ENCODE results near the gene NUTF2.
A peak's percentile ranks its signal among the peaks of the same experiment; 100 is the strongest.
"Not testable (repeated sequence)": the region's sequence is repeated elsewhere in the genome, so short reads cannot be mapped to it uniquely, and the experiment has no call there.

NUTF2 gene

DNA sequence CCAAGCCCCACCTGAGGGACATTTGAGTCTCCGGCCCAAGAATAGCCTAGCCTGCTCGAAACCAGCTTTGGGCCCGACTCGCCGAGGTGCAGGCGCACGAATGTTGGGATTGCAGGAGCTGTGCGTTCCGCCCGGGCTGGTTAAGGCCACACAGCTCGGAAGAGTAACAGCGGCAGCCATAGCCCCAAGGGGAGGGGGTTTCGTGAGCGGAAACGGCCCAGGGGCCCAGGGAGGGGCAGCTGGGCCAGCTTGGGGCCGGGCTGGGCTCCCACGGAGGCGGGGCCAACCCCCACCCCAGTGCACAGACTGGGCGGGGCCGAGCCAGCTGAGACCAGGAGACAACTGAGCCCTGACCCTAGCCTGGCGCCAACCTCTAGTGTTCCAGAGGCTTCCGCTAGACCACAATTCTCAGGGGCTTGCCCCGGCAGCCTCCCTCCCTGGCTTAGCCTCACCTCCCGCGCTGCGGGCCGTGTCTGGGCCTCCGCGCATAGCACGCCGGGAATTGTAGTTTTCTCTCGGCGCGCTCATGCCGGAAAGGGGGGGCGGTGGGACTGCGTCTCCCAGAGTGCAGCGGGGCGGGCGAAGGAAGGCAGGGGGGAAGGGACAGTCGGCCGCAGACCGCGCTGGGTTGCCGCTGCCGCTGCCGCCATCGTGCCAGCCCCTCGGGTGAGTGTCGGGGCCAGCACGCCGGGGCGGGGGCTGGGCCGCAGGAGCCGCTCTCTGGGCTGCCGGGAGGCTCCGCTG lies at the start of gene NUTF2:
Gene NUTF2, plus strand, starts transcription at position 614 of the 744 bp plus-strand sequence. CDS start 18,198 bp downstream, outside the sequence.
- DNase-seq (ENCODE audit: low read depth in 2 of 2), result peak; percentile 94

DNA sequence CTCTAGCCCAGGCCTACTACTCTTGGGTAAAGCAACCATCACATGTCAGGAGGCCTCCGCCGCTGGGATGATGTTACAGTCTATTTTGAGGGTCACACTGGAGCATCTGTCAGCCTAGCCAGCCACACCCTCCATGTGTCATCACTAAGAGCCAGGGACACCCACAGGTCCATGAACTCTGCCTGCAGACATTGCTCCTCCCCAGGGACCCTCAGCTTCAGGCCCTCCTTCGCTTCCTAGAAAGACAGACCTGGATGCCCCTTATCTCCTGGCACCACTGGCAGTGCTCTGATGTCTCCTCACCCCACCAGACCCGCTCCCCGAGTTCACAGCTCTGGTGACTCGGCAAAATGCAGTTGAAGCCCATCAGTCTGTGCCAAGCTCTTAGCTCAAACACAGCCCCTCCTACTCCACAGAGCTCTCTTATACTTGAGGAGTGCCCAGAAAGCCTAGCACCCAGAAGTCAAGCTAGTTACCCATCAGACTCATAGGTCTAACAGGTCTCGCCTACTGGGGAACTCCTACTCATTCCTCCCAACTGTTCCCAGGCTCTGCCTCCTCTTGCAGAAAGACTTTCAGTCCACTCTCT lies 46.3 kb upstream of the NUTF2 start:
- no peak for DNase-seq (ENCODE audit: low read depth in 2 of 2)

DNA sequence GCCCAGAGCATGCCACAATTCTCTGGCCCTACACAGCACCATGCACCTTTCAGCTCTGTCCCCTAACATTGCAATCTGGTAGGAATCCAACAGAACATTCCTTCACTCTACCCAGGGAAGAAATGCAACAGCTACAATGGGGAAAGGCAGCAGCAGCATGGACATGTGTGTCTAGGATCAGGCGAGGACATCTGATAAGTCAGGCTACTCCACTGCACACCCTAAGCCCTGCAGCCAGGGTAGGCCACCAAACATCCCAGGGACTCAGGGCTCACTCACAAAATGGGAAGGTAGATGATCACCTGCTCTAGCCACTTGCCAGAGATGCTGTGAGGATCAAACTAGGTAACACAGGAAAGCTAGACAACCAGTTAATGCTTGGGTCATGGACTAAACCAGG lies 45.5 kb upstream of the NUTF2 start:
- no peak for DNase-seq (ENCODE audit: low read depth in 2 of 2)

DNA sequence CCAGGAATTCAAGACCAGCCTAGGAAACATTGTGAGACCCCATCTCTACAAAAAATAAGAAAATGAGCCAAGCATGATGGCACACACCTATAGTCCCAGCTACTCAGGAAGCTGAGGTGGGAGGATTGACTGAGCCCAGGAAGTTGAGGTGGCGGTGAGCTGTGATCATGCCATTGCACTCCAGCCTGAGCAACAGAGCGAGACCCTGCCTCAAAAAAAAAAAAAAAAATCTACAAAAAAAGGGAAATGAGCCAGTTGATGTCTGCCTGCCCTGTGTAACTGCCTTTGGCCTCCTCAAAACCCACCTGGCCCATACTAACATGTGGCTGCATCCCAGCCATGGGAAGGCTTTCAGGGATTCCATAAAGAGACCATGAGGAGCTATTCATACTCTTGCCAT lies 44.9 kb upstream of the NUTF2 start:
- DNase-seq (ENCODE audit: low read depth in 2 of 2), result no peak

DNA sequence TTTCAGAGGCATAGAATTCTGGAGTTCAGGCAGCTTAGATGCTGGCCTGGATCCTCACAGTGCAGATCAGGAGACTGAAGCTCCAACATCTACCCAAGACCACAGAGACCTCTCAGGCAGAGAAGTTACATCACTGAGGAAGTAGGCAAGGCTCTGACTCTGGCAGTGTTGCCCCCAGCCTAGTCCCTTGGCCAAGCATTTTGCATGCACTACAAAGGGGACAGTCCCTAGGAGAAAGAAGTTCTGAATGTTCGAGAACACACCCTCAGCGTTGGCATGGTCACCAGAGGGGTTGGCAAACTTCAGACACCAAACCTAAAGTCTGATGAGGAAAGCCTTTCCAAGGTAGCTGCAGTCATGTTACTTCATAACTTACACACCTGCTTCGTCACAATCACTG lies 42.8 kb upstream of the NUTF2 start:
- DNase-seq (ENCODE audit: low read depth in 2 of 2), result no peak

DNA sequence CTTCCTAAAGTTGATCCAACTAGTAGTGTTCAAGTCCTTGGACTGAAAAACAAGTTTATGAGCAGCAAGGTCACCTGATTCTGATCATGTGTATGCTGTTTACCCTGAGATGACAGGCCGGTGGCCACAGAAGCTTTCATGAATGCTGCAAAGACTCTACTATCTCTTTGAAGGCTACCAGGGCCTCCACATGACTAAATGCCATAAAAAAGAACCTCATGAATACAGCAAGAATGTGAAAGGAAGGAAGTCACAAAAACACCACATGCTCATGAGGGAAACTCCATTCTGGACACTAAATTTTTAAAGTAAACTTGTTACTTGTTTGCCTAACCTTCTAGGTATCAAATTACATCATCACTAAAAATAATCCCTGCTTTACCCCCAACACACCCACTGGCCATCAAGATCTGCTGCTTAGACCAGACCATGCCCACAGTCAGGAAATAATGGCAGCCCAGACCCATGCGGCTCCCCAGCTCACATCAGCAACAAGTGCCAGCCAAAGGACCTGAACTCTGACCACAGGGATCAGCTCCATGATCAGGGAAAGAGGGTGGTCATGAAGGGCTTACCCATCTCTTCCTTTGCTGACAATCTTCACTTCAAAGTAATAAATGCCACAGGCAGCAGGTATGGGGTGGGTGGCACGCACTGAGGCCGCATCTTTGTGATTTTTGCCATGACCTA lies 41.7 kb upstream of the NUTF2 start:
- no peak for DNase-seq (ENCODE audit: low read depth in 2 of 2)

DNA sequence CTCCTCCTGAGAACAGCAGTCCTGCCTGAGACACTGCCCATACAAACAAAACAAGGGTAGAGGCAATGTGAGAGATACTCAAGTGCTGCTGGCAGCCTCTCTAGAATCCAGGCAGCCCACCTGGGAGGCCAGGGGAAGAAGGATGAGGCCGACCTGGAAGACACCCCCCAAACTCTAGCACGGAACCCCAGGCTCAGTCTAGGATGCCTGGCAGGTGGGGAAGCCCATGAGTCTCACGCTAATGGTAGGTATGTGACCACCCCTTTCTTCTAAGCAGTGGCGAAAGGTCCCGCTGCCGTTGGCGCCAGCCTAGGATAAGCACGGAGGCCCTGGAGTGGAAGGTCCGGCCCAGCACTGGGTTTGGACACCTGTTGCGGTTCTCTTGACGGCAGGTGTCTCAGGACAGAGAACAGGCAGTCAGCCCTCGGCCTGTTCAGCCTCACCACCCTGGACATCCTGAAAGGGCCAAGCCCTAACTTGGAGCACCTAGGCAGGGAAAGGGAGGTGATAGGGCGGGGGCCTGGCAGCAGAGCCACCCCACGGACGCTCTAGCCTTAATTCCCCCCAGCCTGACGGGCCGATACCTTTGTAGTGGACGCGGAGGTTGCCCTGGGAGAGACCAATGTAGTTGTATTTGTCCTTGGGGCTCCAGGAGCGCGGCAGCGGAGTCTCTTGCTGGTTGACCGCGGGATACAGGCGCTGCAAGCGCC lies 40.9 kb upstream of the NUTF2 start:
- DNase-seq (ENCODE audit: low read depth in 2 of 2), result no peak

DNA sequence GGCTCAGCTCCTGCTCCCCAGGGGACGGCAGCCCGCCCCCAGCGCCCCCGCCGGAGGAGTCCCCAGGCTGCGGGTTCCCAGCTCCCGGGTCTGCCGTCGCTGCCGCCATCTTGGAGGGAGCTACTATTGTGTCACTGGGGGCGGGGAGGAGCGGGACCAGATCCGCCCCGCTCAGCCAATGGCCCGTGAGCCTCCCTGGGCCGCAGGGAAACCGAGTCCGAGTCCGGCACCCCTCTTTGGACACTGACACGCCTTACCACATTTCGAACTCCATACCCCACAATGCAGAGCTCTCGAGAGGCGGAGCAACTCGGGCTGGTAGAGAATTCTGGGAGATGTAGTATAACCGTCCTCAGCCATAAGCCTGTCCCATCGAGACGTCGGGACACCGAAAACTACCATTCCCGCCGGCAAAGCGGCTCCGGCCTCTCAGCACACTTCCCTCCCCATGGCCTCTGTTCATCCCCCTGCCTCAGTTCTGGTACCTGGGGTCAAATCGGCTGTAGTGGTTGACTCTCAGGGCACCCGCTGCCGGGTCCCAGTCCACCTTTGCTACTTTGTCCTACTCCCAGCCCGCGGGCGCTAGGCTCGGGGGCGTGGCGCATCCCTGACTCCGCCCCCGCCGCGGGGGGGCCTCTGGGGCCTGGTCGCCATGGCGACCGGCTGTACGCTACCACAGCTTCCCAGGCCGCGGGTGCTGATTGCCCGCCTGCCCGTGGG lies 40.1 kb upstream of the NUTF2 start, which contains the start of the genes RANBP10 and TSNAXIP1:
Gene RANBP10, minus strand, starts transcription at position 133 of the 720 bp plus-strand sequence. Its CDS starts 24 bp downstream, at position 109.
Gene TSNAXIP1, plus strand, starts transcription at position 462 of the 720 bp plus-strand sequence. CDS start 261 bp downstream, outside the sequence.
- DNase-seq (ENCODE audit: low read depth in 2 of 2), result peak; percentile 92 to 93

DNA sequence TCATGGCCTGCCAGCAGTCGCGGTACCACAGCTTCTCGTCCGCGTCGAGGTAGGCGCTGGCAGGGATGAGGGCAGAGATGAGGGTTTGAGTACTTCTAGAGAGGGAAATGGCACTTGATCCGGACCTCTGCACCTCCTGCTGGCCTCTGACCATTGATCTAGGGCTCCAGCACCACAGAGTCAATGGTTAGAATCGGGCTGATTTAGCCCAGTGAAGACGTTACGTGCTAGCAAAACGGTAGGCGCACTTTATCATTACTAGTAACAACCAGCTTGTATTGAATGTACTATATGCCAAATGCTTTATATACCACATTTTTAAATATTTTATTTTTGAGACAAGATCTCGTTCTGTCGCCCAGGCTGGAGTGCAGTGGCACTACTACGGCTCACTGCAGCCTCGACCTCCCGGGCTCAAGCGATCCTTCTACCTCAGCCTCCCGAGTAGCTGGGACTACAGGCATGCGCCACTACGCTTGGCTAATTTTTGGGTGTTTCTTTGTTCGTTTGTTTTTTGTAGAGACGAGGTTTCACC lies 39.5 kb upstream of the NUTF2 start:
- DNase-seq (ENCODE audit: low read depth in 2 of 2), result no peak

DNA sequence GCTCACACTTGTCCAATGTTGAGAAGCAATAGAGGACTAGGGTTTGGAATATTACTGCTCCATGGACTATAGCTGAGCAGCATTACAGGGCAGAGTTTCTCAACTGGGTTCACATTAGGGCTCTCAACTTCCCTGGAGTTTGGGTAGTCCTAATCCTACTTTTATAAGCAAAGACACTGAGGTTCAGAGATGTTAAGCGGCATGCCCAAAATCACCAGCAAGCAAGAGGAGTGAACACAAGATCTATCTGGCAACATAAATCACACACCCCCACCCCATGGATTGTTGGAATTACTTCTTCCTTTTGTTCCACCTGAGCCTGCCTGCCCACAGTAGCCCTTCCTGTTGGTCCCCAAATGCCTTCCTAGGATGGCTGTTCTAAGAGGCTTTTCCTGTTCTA lies 34.8 kb upstream of the NUTF2 start:
- DNase-seq (ENCODE audit: low read depth in 2 of 2), result no peak

DNA sequence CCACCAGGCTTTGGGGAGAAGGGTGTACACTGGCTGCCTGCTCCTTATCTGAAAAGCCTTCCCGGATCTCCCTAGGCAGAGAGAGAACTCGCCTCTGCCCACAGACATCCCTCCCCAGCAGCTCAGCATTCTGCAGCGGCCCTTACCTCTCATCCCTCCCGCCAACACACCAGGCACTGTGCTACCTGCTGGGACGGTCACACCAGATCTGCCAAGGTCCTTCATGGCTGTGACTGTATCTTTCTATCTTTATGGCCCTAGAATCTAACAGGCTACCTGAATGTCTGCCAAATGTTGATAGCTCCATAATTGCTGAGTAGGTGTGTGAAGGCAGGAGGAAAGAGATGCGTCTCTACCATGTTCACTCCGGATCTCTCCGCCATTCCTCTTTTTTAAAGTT lies 32.2 kb upstream of the NUTF2 start:
- no peak for DNase-seq (ENCODE audit: low read depth in 2 of 2)

DNA sequence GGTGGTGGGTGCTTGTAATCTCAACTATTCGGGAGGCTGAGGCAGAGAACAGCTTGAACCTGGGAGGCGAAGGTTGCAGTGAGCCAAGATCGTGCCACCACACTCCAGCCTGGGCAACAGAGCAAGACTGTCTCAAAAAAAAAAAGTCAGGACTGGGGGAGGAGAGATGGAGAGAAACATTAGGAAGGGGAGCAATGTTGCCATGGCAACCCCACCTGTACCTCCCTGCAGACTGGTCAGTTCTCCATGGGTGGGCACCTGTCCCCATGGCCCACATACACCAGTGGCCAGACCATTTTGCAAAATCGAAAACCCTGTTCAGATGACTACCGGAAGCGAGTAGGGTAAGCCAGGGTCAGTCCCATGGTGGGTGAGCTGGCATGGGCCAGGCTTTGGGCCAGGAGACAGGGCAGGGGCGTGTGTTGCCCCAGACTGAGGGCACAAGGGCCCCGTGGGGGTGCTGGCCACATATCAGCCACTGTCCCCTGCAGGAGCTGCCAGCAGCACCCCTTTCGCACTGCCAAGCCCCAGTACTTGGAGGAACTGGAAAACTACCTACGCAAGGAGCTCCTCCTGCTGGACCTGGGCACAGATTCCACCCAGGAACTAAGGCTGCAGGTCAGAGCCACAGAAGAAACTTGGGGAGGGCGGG lies 26.0 kb upstream of the NUTF2 start:
- DNase-seq (ENCODE audit: low read depth in 2 of 2), result no peak

DNA sequence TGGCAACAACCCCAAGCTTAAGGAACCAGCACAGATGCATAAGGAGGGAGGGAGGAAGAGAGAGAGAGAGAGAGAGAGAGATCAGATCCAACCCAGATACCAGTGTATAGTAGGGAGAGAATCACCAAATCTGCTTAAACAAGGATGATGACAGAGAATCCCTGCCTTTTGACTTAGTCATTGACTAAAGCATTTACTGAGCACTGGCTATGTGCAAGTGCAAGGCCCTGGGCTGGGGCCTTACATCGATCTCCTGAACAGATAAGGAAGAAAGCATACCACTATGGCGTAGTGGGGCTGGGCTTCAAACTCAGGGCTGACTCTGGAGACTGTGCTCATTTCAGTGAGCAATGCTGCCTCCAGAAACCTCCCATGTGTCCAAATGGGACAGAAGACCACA lies 24.2 kb upstream of the NUTF2 start:
- DNase-seq (ENCODE audit: low read depth in 2 of 2), result no peak

DNA sequence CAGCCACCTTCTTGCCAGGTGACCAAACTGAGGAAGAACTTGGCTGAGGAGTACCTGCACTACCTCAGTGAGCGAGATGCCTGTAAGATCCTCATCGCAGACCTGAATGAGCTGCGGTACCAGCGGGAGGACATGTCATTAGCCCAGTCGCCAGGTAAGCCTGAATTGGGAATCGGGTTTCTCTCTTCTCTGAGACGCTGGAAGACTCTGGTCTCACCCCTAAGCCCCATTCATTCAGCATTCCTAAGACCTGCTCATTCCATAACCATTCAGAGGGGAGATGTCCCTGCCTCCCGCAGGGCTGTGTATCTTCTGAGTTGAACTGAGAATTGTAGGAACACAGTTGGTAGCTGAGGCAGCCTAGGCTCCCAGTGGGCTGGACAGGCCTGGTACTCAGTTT lies 21.6 kb upstream of the NUTF2 start:
- no peak for DNase-seq (ENCODE audit: low read depth in 2 of 2)

DNA sequence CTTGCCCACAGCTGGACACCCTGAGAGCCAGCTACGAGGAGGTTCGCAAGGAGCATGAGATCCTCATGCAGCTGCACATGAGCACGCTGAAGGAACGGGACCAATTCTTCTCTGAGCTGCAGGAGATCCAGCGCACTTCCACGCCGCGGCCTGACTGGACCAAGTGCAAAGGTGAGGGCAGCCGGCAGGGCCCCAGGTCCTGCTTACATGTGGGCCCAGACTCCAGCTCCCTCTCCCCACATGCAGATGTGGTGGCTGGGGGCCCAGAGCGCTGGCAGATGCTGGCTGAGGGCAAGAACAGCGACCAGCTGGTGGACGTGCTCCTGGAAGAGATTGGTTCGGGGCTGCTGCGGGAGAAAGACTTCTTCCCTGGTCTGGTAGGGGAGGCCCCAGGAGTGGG lies 20.8 kb upstream of the NUTF2 start:
- DNase-seq (ENCODE audit: low read depth in 2 of 2), result no peak

DNA sequence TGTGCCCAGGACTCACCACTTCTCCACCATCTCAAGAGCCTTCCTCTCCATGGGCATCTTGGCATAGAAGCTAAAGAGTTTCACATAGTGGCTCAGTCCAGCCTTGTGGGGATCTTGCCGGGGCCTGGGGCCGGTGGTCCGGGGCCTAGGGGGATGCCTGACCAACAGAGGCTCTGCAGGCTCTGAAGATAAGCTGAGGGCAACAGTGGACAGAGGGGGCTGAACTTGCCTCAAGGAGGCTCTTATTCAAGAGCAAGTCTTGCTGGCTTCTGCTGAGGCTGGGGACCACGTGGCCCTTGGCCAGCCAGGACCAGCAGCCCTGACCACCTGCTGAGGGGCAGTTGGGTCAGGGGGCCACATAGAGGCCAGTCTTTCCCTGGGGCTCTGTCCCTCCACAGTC lies 18.1 kb upstream of the NUTF2 start:
- no peak for DNase-seq (ENCODE audit: low read depth in 2 of 2)

DNA sequence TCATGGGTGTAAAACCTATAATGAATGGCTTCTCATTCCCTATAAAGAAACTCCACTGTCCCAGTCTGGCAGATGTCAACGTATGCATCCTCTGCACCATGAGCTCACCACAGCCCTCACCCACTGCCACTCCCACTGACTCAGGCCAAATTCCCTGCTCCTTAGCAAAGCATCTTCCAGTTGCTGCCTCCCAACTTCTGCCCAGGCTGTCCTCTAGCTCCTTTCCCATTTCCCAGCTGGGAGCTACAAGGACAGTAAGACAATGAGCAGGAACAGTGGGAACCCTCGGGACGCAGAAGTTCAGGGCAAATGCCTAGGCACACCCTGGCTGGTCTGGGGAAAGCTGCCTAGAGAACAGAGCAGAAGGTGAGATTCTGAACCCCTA lies 13.7 kb upstream of the NUTF2 start:
- no peak for DNase-seq (ENCODE audit: low read depth in 2 of 2)

DNA sequence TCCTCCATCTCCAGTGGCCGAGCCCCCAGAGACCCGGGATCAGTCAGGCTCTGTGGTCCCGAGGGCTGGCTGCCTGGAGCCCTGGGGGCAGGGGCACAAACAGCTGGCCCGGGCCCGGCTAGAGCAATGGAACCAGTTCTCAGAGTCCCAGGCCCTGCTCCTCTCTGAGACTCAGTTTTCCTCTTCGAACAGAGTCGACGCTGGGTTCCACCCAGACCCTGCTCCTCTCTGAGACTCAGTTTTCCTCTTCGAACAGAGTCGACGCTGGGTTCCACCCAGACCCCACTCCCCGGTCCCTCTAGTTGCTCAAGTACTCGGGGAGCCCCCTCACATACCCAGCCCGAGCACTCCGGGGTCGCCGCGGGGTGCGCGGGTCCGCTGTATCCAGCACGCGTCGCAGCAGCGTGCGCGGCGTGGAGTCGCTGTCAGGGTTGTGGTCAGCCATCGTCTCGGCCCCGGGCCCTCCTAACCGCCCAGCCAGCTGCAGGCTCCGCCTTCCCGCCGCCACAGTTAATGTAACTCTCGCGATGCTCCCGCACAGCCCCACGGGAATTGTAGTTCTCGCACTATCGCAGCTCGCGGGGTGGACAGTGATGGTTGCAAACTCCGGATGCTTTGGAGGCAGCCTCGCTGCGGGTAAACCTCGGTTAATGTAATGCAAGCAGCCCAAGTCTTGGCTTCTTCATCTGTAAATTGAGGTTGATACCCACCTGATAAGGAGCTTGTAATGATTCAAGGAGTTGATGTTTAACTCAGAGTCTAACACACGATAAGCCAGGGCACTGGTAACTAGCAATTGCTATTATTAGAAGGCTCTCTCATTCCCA lies 13.1 kb upstream of the NUTF2 start:
- peak; percentile 86 to 90 for DNase-seq (ENCODE audit: low read depth in 2 of 2)

DNA sequence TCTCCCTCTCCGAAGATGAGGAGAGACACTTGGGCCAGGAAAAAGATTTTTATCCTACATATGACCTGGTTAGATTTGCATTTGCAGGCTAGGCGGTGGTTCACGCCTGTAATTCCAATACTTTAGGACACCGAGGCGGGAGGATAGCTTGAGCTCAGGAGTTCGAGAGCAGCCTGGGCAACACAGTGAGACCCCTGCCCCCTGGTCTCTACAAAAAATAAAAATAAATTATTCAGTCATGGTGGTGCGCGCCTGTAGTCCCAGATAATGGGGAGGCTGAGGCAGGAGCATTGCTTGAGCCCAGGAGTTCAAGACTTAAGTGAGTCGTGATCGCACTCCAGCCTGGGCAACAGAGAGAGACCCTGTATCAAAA lies 12.5 kb upstream of the NUTF2 start:
- DNase-seq (ENCODE audit: low read depth in 2 of 2), result no peak

DNA sequence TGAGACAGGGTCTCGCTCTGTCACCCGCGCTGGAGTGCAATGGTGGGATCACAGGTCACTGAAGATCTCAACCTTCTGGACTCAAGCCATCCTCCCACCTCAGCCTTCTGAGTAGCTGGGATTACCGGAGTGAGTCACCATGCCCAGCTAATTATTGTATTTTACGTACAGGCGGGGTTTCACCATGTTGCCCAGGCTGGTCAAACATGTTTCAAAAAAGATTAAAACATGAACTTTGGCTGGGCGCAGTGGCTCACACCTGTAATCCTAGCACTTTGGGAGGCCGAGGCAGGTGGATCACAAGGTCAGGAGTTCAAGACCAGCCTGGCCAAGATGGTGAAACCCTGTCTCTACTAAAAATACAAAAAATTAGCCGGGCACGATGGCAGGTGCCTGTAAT lies 9.5 kb upstream of the NUTF2 start:
- not testable (repeated sequence) for DNase-seq (ENCODE audit: low read depth in 2 of 2)

All from activated CD4-positive, alpha-beta T cell treated with anti-CD3 and anti-CD28 coated beads for 24 hours (primary cell).